Measurements from ENCODE around the gene B4GALNT3.

The B4GALNT3 gene

DNA sequence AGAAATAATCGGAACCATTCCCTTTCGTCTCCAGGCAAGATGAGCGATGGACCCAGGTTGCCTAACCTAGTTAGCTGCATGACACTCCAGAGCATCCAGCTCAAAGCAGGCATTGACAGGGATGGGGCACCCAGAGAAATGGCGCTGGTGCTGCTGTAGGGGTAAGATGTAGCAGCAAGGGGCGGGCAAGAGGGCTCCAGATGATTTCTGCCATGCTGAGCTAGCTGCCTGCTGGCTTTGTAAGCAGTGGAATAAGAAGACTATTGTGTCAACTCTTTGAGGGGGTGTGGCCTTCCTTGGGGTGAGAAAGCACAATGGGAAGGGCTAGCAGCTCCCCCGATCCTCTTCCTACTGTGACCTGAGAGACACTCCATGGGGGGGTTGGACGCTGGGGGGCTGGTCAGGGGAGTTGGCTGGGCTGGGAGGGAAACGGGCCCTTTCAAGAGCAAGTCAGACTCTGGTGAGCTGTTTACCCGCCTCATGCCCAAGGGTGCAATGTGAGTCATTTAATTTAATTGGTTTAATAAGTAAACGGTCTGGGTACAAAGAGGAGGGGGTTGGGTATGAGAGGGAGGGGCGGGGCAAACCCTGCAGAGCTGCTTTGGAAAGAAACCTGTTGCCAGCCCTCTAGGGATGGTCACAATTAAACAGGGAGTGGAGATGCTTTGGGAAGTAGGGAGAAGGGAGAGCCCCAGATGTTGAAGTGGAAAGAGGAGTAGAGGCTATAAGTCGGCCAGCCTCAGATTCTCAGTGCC, 50.5 kb downstream of the B4GALNT3 start:
- peak; percentile 38 for DNase-seq

DNA sequence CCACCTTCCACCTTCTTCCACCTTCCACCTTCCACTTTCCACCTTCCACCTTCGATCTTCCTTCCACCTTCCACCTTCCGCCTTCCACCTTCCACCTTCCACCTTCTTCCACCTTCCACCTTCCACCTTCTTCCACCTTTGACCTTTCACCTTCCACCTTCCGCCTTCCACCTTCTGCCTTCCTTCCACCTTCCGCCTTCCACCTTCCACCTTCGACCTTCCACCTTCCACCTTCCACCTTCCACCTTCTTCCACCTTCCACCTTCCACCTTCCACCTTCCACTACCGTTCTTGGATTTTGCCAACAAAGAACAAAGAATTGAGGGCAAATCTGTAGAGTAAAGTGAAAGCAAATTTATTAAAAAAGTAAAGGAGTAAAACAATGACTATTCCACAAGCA, 53.2 kb downstream of the B4GALNT3 start:
- DNase-seq = no peak

DNA sequence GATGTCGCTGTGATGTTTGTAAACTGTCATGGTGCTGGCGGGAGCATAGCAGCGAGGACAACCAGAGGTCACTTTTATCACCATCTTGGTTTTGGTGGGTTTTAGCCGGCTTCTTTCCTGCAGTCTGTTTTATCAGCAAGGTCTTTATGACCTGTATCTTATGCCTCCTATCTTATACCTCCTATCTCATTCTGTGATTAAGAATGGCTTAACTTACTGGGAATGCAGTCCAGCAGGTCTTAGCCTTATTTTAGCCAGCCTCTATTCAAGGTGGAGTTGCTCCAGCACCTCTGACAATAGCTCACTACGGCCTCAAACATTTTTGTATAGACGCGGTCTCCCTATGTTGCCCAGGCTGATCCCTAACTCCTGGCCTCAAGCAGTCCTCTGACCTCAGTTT, 53.7 kb downstream of the B4GALNT3 start:
- no peak for DNase-seq

DNA sequence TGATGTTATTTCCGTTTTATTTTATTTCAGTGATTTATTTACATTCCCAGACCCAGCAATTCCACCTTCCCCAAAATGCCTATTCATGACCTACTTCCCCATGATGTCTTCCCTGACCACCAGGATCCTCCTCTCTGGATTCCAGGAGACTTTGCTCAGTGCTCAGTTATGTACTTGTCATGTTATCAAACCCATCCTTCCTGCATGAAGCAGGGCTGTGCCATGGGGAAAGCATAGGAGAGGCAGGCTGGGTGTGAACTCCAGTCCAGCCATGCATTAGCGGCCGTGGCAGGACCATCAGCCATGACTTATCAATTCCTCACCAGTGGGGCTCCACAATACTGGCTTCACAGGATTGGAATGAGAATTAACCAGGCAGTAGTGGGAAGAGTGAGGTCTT, 57.8 kb downstream of the B4GALNT3 start:
- no peak for DNase-seq

DNA sequence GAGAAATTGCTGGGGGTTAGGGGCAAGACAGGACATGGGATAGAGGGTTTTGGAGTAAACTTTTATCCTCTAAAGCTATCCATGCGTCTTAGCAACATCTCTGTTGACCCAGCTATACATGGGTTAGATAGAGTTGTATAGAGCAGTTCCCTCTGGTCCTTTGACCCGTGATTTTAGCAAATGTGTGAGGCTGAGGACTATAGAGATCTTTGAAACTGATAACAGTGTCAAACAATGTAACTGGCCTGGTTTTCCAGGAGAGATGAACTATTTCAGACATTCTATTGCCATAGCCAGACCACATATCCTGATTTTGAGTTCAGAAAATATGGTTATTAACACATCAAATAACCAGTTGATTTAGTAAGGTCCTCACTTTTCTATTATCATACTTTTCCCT, 60.4 kb downstream of the B4GALNT3 start:
- DNase-seq = no peak

DNA sequence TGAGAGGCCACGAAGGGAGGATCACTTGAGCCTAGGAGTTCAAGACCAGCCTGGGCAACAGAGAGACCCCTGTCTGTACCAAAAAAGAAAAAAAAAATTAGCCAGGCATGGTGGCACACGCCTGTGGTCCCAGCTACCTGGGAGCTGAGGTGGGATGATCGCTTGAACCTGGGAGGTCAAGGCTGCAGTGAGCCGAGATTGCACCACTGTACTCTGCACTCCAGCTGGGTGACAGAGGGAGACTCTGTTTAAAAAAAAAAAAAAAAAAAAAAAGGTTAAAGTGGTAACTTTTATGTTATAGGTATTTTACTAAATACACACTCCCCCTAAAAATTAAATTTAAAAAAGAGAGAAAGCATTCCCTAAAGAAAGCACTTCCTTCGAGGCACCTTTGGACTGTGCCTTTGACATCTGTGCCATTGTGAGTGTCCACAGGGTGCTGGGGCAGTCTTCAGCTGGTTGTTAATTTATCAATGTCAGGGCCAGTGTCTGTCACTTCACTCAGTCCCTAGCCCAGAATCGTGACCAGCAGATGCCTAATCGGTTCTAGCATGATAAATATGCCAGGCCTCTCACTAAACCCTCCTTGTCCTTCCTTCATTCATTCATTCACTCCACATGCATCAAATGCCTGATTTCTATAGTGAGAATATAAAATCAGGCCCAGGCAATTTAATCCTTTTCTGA, 63.1 kb downstream of the B4GALNT3 start:
- DNase-seq = no peak

DNA sequence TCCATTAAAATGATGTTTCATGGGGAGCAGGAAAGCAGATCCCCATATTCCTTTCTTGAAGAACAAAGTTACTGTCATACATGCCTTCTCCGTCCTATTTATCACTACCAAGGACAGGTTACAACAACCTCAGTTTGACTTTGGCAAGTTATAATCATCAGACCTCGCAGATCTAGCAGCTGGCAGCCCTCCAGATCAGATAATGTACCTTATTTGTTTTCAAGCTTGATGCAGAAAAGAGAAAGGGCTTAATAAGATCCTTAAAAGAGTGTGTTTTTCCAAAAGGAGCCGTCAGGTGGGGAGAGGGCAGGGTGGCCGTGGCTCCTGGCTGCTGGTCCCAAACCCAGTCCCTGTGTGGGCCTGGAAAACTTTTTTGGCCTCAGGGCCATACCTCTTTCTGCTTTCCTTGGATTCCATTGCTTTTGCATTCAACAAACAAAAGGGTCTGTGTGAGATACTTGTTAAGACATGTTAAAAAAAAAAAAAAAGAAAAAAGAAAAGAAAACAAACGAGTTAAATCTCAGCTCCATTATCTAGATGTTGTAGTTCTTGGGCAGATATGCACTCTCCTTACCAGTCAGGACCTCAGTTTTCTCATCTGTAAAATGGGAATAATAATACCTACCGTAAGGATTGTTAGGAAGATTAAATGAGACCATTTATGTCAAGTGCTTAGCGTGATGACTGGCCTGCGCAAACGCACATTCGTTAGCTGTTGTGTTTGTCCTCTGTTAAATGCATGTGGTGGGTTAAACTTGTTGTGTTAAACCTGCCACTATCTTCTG, 64.6 kb downstream of the B4GALNT3 start:
- DNase-seq = peak; percentile 87

DNA sequence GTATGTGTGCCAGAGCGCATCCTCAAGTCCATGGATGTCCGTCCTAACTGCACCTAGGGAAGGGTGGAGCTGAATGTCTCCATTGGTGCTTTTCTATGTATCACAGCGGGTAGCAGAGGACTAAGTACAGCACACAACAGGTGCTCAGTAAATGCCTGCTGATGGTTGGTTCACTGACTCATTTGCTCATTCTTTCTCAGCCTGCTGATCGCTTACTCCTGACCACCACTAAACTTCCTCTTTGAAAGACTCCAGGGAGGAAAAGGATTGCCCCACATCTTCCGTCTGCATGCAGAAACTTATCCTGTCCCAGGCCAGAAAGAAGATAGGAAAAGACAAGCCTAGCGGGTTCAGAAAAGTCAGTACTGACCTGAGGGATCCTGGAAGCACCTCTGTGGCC, 66.3 kb downstream of the B4GALNT3 start:
- no peak for DNase-seq

DNA sequence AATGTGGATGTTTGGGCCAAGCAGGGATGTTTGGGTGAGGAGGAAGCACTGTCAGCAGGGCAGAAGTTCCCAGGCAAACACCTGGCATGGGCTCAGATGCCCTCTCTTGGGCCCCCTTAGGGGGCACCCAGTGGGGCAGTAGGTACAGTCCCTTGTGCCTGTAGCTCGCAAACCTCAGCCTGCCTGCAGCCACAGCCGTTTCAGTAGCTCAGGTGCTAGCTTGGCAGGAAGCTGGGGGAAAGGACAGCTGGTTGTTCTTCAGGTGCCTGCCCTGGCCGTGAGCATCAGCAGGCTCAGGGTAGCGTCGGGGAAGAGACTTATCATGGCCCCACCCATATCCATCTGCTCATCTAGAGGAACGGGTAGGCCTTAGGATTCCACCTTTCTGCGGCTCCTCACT, 67.5 kb downstream of the B4GALNT3 start:
- DNase-seq = peak; percentile 100

DNA sequence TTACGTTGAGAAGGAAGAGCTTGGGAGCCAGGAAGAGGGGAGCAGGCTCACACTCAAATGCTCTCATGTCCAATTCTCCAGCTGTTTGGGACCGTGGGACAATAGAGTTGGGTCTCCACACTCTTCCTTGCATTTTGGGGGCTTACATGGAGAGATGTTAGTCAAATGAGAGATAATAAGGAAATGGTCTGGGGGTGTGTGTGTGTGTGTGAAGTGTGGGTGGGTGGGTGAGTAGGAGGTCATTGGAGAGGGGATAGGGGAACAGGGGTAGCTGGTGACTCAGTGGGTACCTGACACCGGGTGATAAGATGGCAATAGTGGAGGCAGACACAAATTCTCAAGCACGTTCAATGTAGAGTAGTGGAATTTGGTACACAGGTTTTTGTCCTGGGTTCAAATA, 68.0 kb downstream of the B4GALNT3 start:
- no peak for DNase-seq

DNA sequence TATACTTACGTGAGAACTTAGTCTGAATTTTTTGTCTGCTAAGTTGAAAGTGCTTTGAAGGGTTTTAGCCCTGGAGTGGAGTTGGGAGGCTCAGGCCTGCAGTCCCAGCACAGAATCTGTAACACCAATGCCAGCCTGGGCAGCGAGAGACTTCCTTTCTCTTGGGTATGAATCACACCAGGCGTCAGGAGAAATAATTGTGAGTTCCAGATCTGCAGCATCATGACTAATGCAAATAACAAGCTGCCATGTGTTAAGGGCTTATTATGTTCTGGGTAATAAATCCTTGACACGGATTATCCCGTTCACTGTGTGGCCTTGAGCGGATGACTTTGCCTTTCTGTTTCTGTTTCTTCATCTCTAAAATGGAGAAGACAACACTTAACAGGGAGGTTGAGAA, 70.6 kb downstream of the B4GALNT3 start:
- DNase-seq = peak; percentile 99

DNA sequence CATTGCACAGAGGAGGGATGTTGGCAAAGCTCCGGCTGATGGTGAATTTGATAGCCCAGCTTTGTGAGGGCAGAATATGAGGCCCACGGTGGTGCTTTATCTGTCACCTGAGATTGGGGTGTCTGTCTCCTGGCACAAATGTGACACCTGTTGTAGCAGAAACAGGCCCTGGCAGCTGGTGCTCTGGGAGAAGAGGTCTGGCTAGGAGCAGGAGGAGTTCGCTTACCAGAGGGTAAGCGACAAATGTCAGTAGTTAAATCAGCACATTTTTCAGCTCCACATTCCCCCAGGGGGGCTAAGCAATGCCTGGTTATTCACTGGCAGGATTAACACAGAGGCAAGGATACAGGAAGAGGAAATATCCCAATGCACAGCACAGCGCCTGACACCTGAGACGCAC, 71.1 kb downstream of the B4GALNT3 start:
- peak; percentile 100 for DNase-seq

DNA sequence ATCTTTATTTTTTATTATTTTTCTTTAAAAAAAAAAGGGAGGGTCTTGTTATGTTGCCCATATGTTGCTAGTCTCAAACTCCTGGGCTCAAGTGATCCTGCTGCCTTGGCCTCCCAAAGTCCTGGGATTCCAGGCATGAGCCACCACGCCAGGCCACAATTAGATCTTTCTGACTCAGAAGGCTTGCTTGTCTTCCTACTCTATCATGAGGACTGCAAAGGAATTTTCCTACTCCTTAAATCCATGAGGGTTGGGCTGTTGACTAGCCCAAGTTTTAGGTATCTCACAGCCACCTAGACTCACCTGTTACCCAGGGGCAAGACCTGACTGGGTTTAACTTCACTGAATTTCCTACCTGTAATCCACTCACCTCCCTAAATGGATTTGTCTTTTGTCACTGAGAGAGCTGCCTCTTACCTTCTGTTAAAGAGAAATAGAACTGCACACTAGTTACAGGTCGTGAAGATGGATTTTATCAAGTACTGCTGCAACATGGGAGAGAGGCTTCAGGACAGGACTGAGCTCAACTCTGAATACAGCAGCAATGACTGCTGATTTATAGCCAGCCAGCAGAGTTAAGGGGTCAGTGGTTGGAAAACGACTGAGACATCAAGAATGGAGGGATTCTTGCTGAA, 72.3 kb downstream of the B4GALNT3 start:
- DNase-seq = no peak

DNA sequence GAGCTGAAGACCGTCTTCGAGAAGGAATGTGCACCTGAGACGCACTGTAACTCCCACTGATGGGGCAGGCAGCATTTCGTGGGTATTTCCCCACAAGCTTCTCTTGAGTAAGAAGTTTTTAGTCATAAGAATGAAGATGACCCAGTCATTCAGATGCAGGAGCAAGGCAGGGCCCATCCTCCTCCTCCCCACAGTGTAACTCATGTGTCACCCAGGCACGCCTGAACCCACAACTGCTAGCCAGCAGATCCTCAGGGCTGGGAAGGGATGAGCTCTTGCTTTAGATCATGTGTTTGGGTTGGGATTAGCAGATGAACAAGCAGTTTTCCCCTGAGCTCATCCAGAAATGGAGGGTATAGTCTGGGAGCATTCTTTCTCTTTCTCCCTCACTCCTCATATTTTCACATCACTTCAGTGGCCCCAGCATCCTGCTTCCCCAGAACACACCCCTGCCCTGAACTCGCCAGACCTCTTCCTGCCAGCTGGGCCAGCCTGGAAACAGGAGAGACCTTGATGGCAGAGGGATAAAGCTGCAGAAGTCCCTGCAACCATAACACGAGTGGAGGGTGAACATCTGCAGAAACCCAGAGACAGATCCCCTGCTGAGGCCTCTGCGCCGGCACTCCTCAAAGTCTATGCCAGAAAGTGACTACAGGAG, 73.3 kb downstream of the B4GALNT3 start:
- no peak for DNase-seq

DNA sequence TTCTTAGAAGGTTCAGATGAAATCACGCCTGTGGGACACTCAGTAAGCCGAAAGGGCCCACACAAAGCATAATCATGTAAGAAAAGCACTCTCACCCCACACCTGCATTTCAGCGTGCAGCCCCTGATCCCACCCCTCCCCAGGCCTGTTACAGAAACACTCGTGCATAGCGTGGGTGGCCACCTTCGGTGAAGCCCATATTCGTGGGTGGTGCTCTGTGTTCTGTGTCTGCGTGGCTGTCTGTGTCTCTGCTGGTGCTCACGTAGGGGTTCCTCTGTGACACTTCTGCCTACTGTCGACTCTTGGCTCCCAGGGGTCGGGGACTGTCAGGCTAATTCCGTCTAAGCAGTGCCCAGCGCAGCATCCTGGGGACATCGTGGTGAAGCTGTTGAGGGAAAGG, 74.0 kb downstream of the B4GALNT3 start:
- DNase-seq = no peak

DNA sequence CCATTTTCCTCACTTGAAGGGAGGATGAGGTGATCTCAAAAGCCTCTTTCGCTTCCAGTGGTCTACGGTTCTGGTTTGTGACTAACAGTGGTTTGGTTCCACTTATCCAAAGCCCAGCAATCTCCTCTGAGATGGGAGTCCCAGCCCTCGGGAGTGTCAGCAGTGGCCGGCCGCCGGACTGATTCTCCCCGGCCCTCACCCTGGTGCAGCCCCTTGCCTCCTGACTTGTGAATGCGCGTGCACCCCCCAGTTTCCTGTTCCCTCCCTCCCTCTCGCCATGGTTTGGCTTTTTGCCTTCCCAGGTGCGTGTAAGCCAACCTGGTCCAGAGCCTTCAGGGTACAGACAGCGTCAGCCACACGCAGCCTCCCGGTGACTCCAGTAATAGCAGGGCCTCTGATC, 74.5 kb downstream of the B4GALNT3 start:
- DNase-seq = no peak

DNA sequence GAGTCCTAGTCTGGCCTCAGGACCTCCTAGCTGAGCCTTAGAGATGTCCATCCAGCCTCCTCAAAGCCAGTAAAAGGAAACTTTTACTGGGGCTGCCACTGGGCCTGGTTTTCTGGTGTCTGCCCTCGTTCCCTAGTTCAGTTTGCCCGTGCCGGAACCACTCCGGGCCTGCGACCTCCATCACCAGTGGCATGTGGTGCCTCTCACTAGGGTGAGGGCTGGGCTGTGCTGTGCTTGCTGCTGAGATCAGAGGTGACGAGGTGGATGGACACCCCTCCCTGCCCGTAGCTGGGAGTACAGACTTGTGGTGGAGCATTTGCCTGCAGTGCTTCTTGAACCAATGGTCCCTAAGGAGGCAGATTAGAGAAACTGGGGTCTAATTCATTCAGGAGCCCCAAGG, 75.7 kb downstream of the B4GALNT3 start:
- DNase-seq = no peak

DNA sequence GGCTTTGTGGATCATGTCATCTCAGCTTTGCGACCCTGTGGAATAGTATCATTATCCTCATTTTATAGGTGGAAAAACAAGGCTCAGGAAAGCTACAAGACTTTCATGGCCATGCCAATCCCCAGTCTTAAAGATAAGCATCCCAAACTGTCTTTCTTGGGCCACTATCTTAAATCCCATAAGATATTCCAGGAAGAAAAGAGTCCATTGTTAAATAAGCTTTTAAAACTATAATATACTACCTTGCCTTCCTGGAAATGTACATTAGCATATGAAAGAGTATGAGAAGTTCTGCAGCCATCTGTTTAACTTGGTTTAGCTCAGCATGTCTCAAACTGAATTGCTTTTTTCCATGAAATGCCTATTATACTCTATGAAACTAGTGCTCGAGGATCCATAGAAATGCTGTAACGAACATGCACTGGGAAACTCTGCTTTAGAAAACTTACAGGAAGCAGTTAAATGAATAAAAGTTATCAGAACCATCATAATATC, 77.1 kb downstream of the B4GALNT3 start:
- no peak for DNase-seq

DNA sequence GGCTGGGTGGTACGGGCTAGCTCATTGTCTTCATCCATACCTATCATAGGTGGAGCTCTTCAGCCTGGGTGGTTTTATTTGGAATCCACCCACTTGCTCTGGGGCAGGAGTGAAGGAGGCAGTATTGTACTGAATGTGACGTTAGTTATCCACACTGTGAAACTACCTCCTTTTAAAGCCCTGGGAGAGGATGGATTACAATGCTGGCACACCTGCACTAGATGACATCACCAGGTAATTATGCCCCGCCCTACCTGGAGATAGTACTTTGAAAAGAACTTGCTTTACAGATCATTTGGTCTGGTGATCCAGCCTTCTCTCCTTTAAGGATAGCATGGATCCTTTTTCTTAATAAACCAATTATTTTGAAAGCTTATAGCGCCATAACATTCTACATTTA, 78.0 kb downstream of the B4GALNT3 start:
- peak; percentile 86 for DNase-seq

DNA sequence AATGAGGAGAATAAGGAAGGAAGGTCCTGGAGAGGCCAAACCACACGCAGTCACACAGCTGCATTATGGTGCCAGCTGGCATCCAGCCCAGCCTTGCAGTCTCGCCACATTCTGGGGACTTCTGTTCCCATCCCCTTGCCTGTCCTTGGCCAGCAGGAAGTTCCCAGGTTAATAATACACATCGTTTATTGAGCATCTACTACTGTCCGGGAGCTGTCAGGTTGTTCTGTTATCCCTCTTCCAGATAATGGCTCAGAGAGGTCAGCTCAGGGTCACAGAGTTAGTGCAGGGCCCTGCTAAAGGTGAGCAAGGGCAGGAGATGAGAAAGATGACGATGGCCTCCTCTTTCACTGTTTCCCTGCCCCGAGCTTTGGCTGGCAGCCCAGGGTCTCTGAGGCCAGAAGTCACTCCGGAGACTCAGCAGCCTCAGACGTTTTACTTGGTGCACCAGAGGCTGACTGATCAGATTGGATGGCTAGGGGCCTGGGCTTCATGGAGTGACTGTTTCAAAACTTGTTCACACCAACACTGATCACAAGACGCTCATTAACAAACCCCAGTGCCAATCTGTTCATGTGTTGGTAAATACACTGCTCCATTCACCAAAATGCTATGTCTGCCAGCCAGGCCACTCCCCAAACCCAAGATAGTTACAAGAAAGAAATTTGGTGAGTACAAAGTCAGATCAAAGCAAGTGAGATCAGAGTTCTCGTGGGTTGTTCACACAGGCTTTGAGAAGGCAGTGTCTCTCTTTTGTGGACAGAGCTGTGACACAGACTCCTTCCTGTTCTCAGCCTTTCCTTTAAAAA, 79.2 kb downstream of the B4GALNT3 start:
- peak; percentile 85 for DNase-seq

DNA sequence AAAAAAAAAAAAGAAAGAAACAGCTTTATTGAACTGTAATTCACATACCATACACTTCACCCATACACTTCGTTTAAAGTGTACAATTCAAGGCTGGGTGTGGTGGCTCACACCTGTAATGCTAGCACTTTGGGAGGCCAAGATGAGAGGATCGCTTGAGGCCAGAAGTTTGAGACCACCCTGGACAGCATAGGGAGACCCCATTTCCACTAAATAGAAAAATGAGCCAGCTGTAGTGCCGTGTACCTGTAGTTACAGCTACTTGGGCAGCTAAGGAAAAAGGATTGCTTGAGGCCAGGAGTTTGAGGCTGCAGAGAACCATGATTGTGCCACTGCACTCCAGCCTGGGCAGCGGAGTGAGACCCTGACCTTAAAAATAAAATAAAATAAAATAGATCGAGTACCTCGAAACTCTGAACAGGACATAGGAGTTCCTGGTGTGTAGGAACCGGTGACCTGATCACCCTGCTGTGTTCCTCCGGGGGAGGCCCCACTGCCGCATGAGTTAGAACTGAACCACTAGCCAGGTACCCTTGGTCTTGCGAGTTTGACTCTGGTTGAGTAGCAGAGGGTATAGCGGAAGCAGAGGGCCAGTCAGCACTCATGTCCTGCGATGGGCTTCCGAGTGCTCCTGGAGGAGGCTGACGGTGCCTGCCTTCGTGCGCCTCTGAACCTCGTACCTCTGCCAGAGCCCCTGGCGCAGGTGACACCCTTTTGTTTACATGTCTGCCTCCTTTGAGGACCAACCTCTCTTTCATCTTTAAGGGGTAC, 80.0 kb downstream of the B4GALNT3 start:
- DNase-seq = no peak

All from NCI-H2171 treated with DMSO at 0.1 percent for 48 hours (cell line).